Measurements from ENCODE around the gene FKBP2.

Gene FKBP2

GRCh38 chr11:64263021-64263946 is 22.4 kb downstream of the FKBP2 start:
- DNase-seq: no peak

GRCh38 chr11:64263947-64264317 is 23.0 kb downstream of the FKBP2 start:
- no peak for DNase-seq

- no peak for DNase-seq
These were observed 23.5 kb downstream of the FKBP2 start for GRCh38 chr11:64264371-64264852.

- DNase-seq: no peak
These were observed 24.6 kb downstream of the FKBP2 start for GRCh38 chr11:64265176-64266160.

GRCh38 chr11:64266339-64266738 is 25.4 kb downstream of the FKBP2 start:
- DNase-seq: no peak

- DNase-seq: no peak
These were observed 26.5 kb downstream of the FKBP2 start for GRCh38 chr11:64267207-64267945.

GRCh38 chr11:64268025-64268892 is 27.4 kb downstream of the FKBP2 start:
- peak in 5 of 51 donors; percentile 15 to 51 (median 20) for DNase-seq

GRCh38 chr11:64268893-64269539 is 28.1 kb downstream of the FKBP2 start:
- DNase-seq: peak in 17 of 51 donors; percentile 46 to 77 (median 63)

GRCh38 chr11:64269540-64270220 is 28.8 kb downstream of the FKBP2 start:
- DNase-seq: peak; percentile 87 to 100 (median 98)

- DNase-seq: no peak
These were observed 34.3 kb downstream of the FKBP2 start for GRCh38 chr11:64275031-64275800.

GRCh38 chr11:64275841-64276240 is 34.9 kb downstream of the FKBP2 start:
- no peak for DNase-seq

GRCh38 chr11:64276653-64277431 is 35.9 kb downstream of the FKBP2 start:
- no peak for DNase-seq

GRCh38 chr11:64278576-64279190 is 37.8 kb downstream of the FKBP2 start:
- no peak for DNase-seq

- no peak for DNase-seq
These were observed 41.3 kb downstream of the FKBP2 start for GRCh38 chr11:64281957-64282770.

GRCh38 chr11:64283092-64283491 is 42.2 kb downstream of the FKBP2 start:
- no peak for DNase-seq

Measured in hypothalamus (tissue), 51 donors.